GM12892 (cell line): ENCODE data around the gene SLC39A11.

Experiments used
- POLR2A ChIP-seq: IDR thresholded peaks from 2 replicates; pipeline ENCODE4 v1.6.1; 2011; ENCODE audit warnings: low read depth, low read length, control low read depth
- POLR2AphosphoS5 ChIP-seq: IDR thresholded peaks from 2 replicates; pipeline ENCODE4 v1.6.1; 2011; ENCODE audit warnings: low read depth, low read length, control low read depth

- no peak for TF ChIP-seq POLR2A
- no peak for TF ChIP-seq POLR2AphosphoS5
Observed at GRCh38 chr17:73141411-73141810, 48.9 kb upstream of the SLC39A11 start.
